T-helper 2 cell treated with Interferon-gamma antibody and Interleukin-4, amounts not matched to agents 5 μg/mL and 100 μg/mL, for 36 hours (primary cell): ENCODE measurements around the gene MECP2.

Source experiments
- DNase-seq: peaks from one replicate; pipeline ENCODE4 v3.0.0; 2021; ENCODE audit warnings: low spot score
- H3K27ac Mint-ChIP-seq: one replicate; pipeline ENCODE4 v1.8.0; 2021; ENCODE audit warnings: mild to moderate bottlenecking, mixed read lengths
- H3K27me3 Mint-ChIP-seq: one replicate; pipeline ENCODE4 v1.8.0; 2021; ENCODE audit warnings: low read depth, mixed read lengths
- H3K36me3 Mint-ChIP-seq: one replicate; pipeline ENCODE4 v1.8.0; 2021; ENCODE audit warnings: low read depth, mixed read lengths
- H3K4me1 Mint-ChIP-seq: one replicate; pipeline ENCODE4 v1.8.0; 2021; ENCODE audit warnings: low read depth, mixed read lengths
- H3K4me3 Mint-ChIP-seq: one replicate; pipeline ENCODE4 v1.8.0; 2022; ENCODE audit warnings: mild to moderate bottlenecking, moderate library complexity, mixed read lengths
- H3K9me3 Mint-ChIP-seq: one replicate; pipeline ENCODE4 v1.8.0; 2021; ENCODE audit warnings: mixed read lengths

MECP2 gene

GRCh38 chrX:154027986-154028385 is 69.5 kb downstream of the MECP2 start:
- H3K4me1 Mint-ChIP-seq = peaks cover 7% of the 10 kb centered on the region
- no peak overlapping the region for H3K27ac Mint-ChIP-seq
- H3K9me3 Mint-ChIP-seq = no peaks in the 10 kb centered on the region
- H3K36me3 Mint-ChIP-seq = peaks cover 26% of the 10 kb centered on the region
- no peak overlapping the region for H3K4me3 Mint-ChIP-seq
- no peaks in the 10 kb centered on the region for H3K27me3 Mint-ChIP-seq
- no peak for DNase-seq

GRCh38 chrX:154027022-154027402 is 70.5 kb downstream of the MECP2 start:
- H3K27me3 Mint-ChIP-seq = no peaks in the 10 kb centered on the region
- H3K27ac Mint-ChIP-seq = no peak overlapping the region
- no peak for DNase-seq
- H3K4me3 Mint-ChIP-seq = no peak overlapping the region
- peaks cover 23% of the 10 kb centered on the region for H3K36me3 Mint-ChIP-seq
- no peaks in the 10 kb centered on the region for H3K9me3 Mint-ChIP-seq
- H3K4me1 Mint-ChIP-seq = peaks cover 7% of the 10 kb centered on the region

GRCh38 chrX:154026136-154027021 is 71.1 kb downstream of the MECP2 start:
- Mint-ChIP-seq H3K4me3 (no peak overlapping the region), H3K9me3 (no peaks in the 10 kb centered on the region), H3K27ac (no peak overlapping the region)

GRCh38 chrX:154025230-154025629 is 72.3 kb downstream of the MECP2 start:
- Mint-ChIP-seq H3K27me3 (no peaks in the 10 kb centered on the region), H3K27ac (no peak overlapping the region), H3K36me3 (peaks cover 17% of the 10 kb centered on the region), H3K4me3 (no peak overlapping the region), H3K4me1 (peaks cover 12% of the 10 kb centered on the region), H3K9me3 (no peaks in the 10 kb centered on the region)
- no peak for DNase-seq

More at GRCh38 chrX:154026136-154027021, 71.1 kb downstream of the MECP2 start:
- Mint-ChIP-seq H3K36me3 (peaks cover 17% of the 10 kb centered on the region), H3K4me1 (peaks cover 7% of the 10 kb centered on the region), H3K27me3 (no peaks in the 10 kb centered on the region)
- DNase-seq = no peak

GRCh38 chrX:154024271-154024670 is 73.2 kb downstream of the MECP2 start:
- no peak overlapping the region for H3K27ac Mint-ChIP-seq
- H3K4me3 Mint-ChIP-seq = no peak overlapping the region
- H3K27me3 Mint-ChIP-seq = no peaks in the 10 kb centered on the region
- DNase-seq = no peak
- H3K9me3 Mint-ChIP-seq = no peaks in the 10 kb centered on the region
- peaks cover 12% of the 10 kb centered on the region for H3K4me1 Mint-ChIP-seq
- peaks cover 14% of the 10 kb centered on the region for H3K36me3 Mint-ChIP-seq

GRCh38 chrX:154023276-154024000 is 74.1 kb downstream of the MECP2 start:
- Mint-ChIP-seq H3K27ac (peak overlapping the region; percentile 32), H3K4me1 (peaks cover 8% of the 10 kb centered on the region), H3K27me3 (no peaks in the 10 kb centered on the region), H3K4me3 (no peak overlapping the region), H3K36me3 (peaks cover 18% of the 10 kb centered on the region), H3K9me3 (no peaks in the 10 kb centered on the region)
- no peak for DNase-seq

DNA sequence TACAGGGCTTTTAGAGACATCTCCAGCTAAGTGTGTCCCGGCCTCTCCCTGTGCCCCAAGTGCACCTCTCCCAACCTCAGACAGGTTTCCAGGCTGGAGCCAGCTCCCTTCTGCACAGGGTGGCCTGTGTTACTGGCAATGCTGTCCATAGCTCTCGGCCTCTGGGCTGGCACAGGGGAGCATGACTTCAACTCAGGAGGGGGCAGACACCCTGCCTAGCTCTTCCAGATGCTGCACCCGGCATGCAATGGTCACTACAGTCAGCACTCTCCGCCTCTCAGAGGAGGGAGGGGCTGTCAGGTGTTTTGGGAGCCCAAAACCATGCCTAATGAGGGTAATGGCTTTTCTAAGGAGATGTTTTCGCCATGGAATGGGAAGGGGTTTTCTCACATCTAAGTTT is 75.4 kb downstream of the MECP2 start:
- H3K4me1 Mint-ChIP-seq = peaks cover 5% of the 10 kb centered on the region
- no peaks in the 10 kb centered on the region for H3K9me3 Mint-ChIP-seq
- no peak for DNase-seq
- no peaks in the 10 kb centered on the region for H3K27me3 Mint-ChIP-seq
- no peak overlapping the region for H3K27ac Mint-ChIP-seq
- H3K4me3 Mint-ChIP-seq = no peak overlapping the region
- peaks cover 10% of the 10 kb centered on the region for H3K36me3 Mint-ChIP-seq

DNA sequence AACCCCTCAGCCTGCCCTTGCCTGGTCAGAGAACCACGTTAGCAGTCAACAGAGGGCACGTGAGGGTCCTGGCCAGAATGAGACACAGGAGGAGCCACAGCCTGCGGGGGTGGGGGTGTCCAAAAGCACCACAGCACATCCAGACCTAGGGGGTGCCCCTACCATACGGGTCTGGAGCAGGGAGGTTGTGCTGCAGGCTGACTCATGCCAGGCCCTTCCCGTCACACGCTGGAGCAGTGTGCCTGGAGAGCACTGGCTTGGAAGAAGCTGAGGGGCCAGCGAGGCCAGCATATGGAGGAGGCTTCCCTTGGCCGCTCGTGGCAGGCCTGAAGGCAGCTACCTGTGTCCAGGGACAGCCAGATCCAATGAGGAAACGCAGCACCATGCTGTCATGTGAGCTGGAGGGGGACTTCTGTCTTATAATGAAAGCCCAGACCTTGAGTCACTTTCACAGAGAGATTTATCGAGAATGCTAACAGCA is 76.3 kb downstream of the MECP2 start:
- Mint-ChIP-seq H3K36me3 (peaks cover 10% of the 10 kb centered on the region), H3K4me1 (peaks cover 5% of the 10 kb centered on the region), H3K4me3 (no peak overlapping the region), H3K27me3 (no peaks in the 10 kb centered on the region), H3K9me3 (no peaks in the 10 kb centered on the region), H3K27ac (peak overlapping the region; percentile 93)
- DNase-seq = peak; percentile 20

DNA sequence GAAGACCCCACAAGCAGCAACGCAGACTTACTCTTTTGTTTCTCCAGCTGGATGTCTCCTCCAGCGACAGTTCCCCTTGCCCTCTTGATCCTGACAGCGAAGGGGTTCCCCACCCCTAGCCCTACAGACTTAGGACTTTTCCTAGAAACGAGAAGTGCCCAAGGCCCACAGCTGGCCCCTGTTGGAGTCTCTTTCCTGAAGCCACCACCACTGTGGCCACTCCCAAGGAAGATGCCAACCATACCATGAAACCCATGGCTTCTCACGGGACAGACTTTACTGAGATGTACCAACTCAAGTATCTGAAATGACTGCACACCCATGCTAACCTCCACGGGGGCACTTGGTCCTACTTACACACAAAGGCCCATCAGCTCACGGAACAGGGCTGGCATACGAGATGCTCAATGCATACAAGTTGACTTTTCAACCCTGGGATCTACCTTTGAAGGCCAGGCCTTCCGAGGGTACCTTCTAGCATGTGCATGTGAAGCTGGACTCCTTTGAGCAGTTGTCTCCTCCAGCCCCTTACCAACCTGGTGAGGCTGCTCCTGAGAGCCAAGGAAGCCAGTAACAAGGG is 76.9 kb downstream of the MECP2 start:
- peak; percentile 5 for DNase-seq
- no peaks in the 10 kb centered on the region for H3K9me3 Mint-ChIP-seq
- H3K4me1 Mint-ChIP-seq = peaks cover 5% of the 10 kb centered on the region
- peak overlapping the region; percentile 93 for H3K27ac Mint-ChIP-seq
- H3K36me3 Mint-ChIP-seq = peaks cover 14% of the 10 kb centered on the region
- no peaks in the 10 kb centered on the region for H3K27me3 Mint-ChIP-seq
- H3K4me3 Mint-ChIP-seq = peak overlapping the region; percentile 94

GRCh38 chrX:154019633-154020528 is 77.6 kb downstream of the MECP2 start, which contains the start of gene IRAK1:
Gene IRAK1 (minus strand): TSS chrX:154019902. CDS start chrX:154019812, 90 bp downstream.
- peak within 1 kb of the TSS; percentile 93 for H3K27ac Mint-ChIP-seq
- H3K36me3 Mint-ChIP-seq = peaks cover 19% of the 10 kb centered on the region
- peak within 1 kb of the TSS; percentile 94 for H3K4me3 Mint-ChIP-seq
- no peaks in the 10 kb centered on the region for H3K27me3 Mint-ChIP-seq
- peak; percentile 66 for DNase-seq
- no peaks in the 10 kb centered on the region for H3K9me3 Mint-ChIP-seq
- peaks cover 5% of the 10 kb centered on the region for H3K4me1 Mint-ChIP-seq

- H3K27ac Mint-ChIP-seq = peak overlapping the region; percentile 86
- peaks cover 19% of the 10 kb centered on the region for H3K36me3 Mint-ChIP-seq
- H3K27me3 Mint-ChIP-seq = no peaks in the 10 kb centered on the region
- peak; percentile 4 for DNase-seq
- H3K4me3 Mint-ChIP-seq = peak overlapping the region; percentile 88
- peaks cover 5% of the 10 kb centered on the region for H3K4me1 Mint-ChIP-seq
- no peaks in the 10 kb centered on the region for H3K9me3 Mint-ChIP-seq
Observed at GRCh38 chrX:154019061-154019621, 78.4 kb downstream of the MECP2 start.

DNA sequence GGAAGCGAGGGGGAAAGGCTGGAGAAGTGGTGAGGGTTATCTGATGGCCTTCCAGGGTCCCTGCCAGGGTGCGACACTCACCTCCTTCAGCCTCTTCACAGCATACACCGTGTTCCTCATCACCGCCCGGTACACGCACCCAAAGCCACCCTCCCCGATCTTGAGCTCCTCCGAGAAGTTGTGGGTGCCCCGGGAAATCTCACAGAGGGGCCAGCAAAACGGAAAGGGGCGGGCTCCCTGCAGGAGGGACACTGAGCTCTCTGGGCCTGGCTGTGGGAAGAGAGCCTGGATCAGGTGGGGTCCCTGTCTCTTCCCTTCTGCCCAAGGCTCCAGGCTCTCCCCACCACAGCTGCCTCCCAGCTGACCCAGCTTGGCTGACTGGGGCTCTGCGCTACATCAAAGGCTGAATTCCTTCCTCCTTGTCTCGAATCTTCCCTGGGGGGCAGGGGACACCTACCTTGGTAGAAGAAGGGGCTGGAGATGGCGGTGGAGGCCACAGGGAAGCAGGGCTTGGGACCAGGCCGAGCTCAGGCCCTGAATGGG is 78.9 kb downstream of the MECP2 start:
- Mint-ChIP-seq H3K4me1 (peaks cover 7% of the 10 kb centered on the region), H3K9me3 (no peaks in the 10 kb centered on the region), H3K4me3 (peak overlapping the region; percentile 88), H3K27me3 (no peaks in the 10 kb centered on the region), H3K27ac (peak overlapping the region; percentile 86), H3K36me3 (peaks cover 21% of the 10 kb centered on the region)
- DNase-seq = no peak
